ENCODE data around the gene KNG1.
"Not testable (repeated sequence)": the region's sequence is repeated elsewhere in the genome, so short reads cannot be mapped to it uniquely, and the experiment has no call there.

KNG1 gene

DNA sequence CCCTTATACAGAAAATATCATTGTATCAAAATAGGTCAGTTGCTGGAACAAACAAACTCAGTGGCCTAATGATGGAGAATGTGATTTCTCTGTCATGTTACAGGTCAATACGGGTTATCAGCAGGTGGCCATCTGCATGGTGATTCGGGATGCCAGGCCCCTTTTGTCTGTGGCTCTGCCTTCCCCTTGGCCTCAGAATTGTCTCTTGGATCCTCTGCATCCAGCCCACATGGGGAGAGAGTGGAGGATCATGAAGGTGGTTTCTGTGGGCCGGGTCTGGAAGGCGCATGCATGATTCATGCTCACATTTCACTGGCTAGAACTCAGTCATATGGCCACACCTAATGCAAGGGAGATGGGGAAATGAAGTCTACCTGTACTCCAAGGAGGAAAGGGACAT, 6.5 kb upstream of the KNG1 start:
- not testable (repeated sequence) for DNase-seq

- no peak for DNase-seq
Observed at GRCh38 chr3:186713499-186713898, 3.7 kb upstream of the KNG1 start.

GRCh38 chr3:186719945-186720739, 3.0 kb downstream of the KNG1 start:
- no peak for DNase-seq

DNA sequence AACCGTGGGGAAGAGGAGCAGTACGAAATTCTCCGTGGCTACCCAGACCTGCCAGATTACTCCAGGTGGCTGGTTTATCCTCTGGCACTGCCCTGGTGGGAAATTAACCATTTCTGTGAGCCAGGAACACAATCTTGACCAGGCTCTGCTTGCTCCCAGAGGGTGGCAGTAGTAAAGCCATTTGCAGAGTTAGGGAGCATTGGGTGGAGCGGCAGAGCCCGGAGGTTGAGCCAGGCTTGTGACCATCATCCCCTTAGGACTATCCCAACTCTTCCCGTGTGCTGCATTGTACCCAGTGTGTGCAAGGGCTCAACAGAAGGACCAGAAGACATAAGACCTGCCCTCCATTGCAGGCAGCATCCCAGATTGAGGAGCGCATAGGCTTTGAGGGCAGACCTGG, 5.3 kb downstream of the KNG1 start:
- no peak for DNase-seq

DNA sequence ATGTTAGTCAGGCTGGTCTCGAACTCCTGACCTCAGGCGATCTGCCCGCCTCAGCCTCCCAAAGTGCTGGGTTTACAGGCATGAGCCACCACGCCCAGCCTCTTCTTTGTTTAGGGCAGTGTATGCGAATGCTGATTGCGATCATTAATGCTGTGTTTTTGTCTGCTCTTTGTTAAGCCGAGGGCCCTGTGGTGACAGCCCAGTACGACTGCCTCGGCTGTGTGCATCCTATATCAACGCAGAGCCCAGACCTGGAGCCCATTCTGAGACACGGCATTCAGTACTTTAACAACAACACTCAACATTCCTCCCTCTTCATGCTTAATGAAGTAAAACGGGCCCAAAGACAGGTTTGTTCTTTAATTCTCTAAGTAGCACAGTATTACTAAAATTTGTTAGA, 7.8 kb downstream of the KNG1 start:
- DNase-seq = no peak

- DNase-seq = peak in 1 of 2 experiments; percentile 12
Observed at GRCh38 chr3:186732169-186732766, 15.1 kb downstream of the KNG1 start.

DNA sequence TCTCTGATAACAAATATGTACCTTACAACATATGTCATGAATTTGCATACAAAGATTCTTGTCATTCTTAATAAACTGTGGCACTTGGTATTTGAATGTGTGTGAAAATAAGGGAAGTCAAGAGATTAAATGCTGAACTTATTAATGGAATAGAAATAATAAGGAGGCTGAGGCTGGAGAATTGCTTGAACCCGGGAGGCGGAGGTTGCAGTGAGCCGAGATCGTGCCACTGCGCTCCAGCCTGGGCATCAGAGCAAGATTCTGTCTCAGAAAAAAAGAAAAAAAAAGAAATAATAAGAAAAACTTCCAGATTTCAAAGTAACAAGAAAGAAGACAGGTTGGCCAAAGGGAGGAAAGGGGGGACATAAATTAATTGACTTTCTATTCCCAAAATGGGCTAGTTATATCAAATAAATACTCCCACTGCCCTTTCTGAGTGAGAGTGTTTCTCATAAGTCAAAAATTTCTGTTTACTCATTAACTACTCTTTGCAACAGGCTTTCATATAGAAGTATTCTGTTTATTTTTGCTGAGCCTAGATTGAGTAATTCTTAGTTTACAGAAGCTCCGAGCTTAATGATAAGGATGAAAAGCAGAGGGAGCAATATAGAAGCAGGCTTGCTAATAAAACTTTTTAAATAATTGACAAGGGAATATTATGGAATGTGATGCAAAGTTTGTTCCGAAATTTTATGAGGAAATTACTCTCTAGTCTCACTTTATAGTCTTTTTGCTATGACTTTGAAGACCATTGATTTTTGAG, 25.6 kb downstream of the KNG1 start:
- no peak for DNase-seq

- DNase-seq = no peak
Observed at GRCh38 chr3:186743666-186744065, 26.5 kb downstream of the KNG1 start.

- DNase-seq = no peak
Observed at GRCh38 chr3:186746008-186746407, 28.8 kb downstream of the KNG1 start.

DNA sequence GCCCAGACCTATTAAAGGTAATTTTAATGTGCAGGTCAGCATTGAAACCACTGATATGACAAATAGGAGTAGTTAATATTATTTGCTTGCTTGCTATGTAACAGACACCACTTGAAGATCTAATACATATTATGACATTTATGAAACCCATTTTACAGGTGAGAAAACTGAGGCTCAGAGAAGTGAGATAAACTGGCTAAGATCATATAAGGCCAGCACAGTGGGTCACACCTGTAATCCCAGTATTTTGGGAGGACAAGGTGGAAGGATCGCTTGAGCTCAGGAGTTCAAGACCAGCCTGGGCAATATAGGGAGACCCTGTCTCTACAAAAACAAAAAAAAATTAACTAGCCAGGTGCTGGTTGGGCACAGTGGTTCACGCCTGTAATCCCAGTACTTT, 33.2 kb downstream of the KNG1 start:
- DNase-seq = no peak

- no peak for DNase-seq
Observed at GRCh38 chr3:186751480-186751879, 34.3 kb downstream of the KNG1 start.

DNA sequence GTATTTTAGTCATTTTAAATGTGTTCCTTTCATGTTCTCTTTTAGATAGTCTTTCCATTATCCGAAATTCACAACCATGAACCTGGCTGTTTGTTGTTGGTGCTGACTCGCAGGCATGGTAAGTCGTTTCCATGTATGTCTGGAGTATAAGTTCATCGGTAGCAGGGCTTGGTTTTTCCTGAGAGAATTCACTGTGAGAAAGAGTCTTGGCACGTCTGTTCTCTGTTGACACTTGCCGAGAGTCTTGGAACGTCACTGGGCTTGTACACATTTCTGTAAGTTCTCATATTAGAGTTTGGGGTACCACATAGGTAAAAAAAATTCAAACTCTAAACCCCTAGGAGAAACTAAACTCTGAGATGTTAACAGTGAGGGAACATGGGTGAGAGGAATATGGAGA, 36.8 kb downstream of the KNG1 start:
- no peak for DNase-seq

GRCh38 chr3:186754871-186755270, 37.7 kb downstream of the KNG1 start:
- no peak for DNase-seq

DNA sequence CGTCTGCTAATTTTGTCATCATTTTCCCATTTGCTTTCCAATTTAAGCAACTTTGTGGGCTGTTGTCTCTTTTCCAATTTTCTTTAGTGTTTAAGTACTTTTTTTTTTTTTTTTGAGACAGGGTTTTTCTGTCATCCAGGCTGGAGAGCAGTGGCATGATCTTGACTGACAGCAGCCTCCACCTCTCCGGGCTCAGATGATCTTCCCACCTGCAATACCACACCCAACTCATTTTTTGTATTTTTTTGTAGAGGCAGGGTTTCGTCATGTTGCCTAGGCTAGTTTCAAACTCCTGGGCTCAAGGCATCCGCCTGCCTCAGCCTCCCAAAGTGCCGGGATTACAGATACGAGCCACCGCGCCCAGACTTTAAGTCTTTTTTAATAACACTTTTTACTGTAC, 40.1 kb downstream of the KNG1 start:
- no peak for DNase-seq

DNA sequence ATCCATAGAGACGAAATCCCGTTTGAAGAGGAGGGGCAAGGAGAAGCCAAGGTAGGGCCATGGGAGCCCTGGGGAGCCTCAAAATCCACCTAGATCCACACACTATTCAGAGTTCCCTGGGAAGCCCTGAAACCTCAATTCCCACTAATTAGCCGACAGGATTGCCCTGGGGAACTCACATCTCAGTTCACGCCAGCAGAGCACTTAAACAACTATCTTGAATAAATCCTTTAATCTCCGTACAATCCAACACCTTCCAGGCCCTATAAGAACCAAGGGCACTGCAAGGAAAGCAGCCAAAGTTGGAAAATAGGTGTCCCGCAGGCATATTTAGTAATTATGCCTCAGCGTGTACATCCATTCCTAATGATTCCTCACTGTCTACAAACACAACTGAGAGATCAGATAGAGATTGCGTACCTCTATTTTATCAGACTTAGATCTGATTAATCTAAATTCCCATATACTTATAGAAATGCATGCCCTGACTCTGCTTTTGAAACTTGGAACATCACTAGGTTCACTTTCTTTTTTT, 40.6 kb downstream of the KNG1 start:
- no peak for DNase-seq

- no peak for DNase-seq
Observed at GRCh38 chr3:186759231-186759930, 42.2 kb downstream of the KNG1 start.

GRCh38 chr3:186760141-186760833, 43.1 kb downstream of the KNG1 start:
- DNase-seq = no peak

DNA sequence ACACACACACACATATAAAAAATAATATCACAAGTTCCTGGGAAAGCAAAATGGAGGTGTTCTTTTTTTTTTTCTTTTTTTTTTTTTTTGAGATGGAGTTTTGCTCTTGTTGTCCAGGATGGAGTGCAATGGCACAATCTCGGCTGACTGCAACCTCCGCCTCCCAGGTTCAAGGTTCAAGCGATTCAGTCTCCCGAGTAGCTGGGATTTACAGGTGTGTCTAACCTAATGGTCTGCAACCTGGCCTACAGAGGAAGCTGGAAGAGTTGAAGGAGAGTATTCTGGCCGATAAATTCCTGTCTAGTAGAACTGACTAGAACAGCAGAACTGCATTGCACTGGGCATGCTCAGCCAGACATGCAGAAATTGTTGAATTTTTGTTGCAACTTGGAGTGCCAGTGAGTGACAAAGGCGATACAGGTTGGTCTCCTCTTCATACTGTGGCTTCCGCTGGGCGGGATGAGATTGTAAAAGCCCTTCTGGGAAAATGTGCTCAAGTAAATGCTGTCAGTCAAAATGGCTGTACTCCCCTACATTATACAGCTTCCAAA, 43.8 kb downstream of the KNG1 start:
- DNase-seq = no peak

- DNase-seq = peak in 1 of 2 experiments; percentile 20
Observed at GRCh38 chr3:186772281-186772694, 55.1 kb downstream of the KNG1 start.

DNA sequence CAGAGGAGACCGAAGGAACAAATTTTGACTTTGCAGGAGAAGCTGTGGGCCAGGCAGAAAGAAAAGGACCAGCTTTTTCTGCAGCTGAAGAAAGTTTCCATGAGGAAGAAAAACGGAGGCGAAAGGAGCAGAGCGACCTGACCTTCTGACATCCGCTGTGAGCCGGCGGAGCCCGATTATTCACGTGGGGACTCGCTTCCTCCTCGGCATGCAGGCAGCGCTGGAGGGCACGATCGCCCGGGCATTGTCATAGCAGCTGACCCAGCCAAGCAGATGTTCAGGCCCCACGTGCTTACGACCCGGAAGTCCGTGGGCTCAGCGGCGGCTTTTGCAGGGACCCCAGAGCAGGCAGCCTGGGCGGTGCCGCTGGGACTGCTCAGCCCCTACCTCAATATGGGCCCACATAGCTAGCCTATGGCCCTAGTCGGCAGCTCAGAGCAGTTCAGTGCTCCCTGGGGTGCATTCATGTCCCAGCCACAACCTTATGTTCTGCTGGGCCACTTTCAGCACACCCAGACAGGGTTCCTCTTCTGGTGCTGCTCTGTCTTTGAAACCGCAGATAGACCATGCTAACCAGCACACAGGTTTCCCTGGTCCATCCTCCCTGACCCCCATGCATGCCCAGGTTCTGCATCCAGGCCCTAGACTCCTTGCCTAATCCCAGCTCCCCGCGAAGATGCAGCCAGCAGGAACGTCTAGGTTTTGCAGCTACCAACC, 55.7 kb downstream of the KNG1 start:
- DNase-seq = peak; percentile 57 to 63

DNA sequence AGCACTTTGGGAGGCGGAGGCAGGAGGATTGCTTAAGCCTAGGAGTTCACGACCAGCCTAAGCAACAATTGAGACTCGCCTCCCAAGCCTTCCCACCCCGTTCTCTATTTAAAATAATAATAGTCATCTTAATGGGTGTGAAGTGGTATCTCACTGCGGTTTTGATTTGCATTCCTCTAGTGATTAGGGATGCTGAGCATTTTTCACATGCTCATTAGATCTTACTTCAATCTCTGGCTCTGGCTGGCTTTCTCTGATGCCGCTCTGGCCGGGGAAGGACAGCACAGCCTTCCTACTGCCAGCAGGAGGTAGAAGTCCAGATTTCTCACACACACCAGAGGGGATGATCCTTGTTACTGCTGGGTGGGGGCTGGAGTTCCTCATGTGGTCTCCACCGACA, 58.8 kb downstream of the KNG1 start:
- no peak for DNase-seq
